WTC11 (cell line): ENCODE data around the gene APOBEC3C. TPM values are rescaled to one million over a fixed set of nuclear protein-coding genes. Genes with fewer than 3 reads are reported as not detected.
"Not testable (repeated sequence)": the region's sequence is repeated elsewhere in the genome, so short reads cannot be mapped to it uniquely, and the experiment has no call there.

Source experiments
- ATAC-seq: fragments of 200-7000 bp; cut with Tn5 transposase; 2 replicates; pipeline ENCODE4 v1.10.0; 2021; ENCODE audit warnings: mild to moderate bottlenecking, moderate library complexity
- CTCF ChIA-PET: fragments of 300-600 bp; sonication (Branson Sonifier 250); formaldehyde crosslinking; loops from one replicate; lab custom pipeline; 2021; ENCODE audit warnings: antibody characterized with exemption; lab: Charles Lee
- POLR2A ChIA-PET: fragments of 350-600 bp; sonication (Branson Sonifier 250); formaldehyde crosslinking; loops from one replicate; lab custom pipeline; 2021; ENCODE audit warnings: antibody characterized with exemption; lab: Charles Lee
- DNase-seq: peaks from one replicate; pipeline ENCODE4 v3.0.0; 2021; ENCODE audit warnings: low spot score
- H3K27ac Mint-ChIP-seq: 2 replicates; pipeline ENCODE4 v1.8.0; 2021; ENCODE audit warnings: mixed read lengths
- H3K27me3 Mint-ChIP-seq: 2 replicates; pipeline ENCODE4 v1.8.0; 2021; ENCODE audit warnings: low read depth, mild to moderate bottlenecking, moderate library complexity, mixed read lengths
- H3K36me3 Mint-ChIP-seq: 2 replicates; pipeline ENCODE4 v1.8.0; 2021; ENCODE audit warnings: mixed read lengths
- H3K4me1 Mint-ChIP-seq: 2 replicates; pipeline ENCODE4 v1.8.0; 2022; ENCODE audit warnings: mixed read lengths
- H3K4me3 Mint-ChIP-seq: 2 replicates; pipeline ENCODE4 v1.8.0; 2021; ENCODE audit warnings: mild to moderate bottlenecking, moderate library complexity, mixed read lengths
- H3K9me3 Mint-ChIP-seq: 2 replicates; pipeline ENCODE4 v1.8.0; 2021; ENCODE audit warnings: mixed read lengths
- GABPB1 ChIP-seq: sonication (generic); formaldehyde crosslinking; IDR thresholded peaks from 2 replicates; pipeline ENCODE4 v1.8.1; 2023; ENCODE audit warnings: mild to moderate bottlenecking, missing genetic modification reagents
- GTF2I ChIP-seq: fragments of 250-450 bp; sonication (Bioruptor Pico); conservative IDR thresholded peaks from 2 replicates; pipeline ENCODE4 v1.4.0; 2021; ENCODE audit warnings: mild to moderate bottlenecking
- KAT7 ChIP-seq: sonication (generic); formaldehyde crosslinking; IDR thresholded peaks from 2 replicates; pipeline ENCODE4 v1.8.1; 2023; ENCODE audit warnings: missing genetic modification reagents, mild to moderate bottlenecking, borderline replicate concordance
- MYBL2 ChIP-seq: sonication (generic); formaldehyde crosslinking; IDR thresholded peaks from 2 replicates; pipeline ENCODE4 v1.8.1; 2023; ENCODE audit warnings: mild to moderate bottlenecking, moderate library complexity, missing genetic modification reagents
- NR2C2 ChIP-seq: sonication (generic); formaldehyde crosslinking; IDR thresholded peaks from 2 replicates; pipeline ENCODE4 v1.8.0; 2022; ENCODE audit warnings: mild to moderate bottlenecking, missing genetic modification reagents
- TEAD1 ChIP-seq: sonication (generic); formaldehyde crosslinking; IDR thresholded peaks from 2 replicates; pipeline ENCODE4 v1.8.0; 2022; ENCODE audit warnings: mild to moderate bottlenecking, missing genetic modification reagents
- TP53 ChIP-seq: sonication (generic); formaldehyde crosslinking; IDR thresholded peaks from 2 replicates; pipeline ENCODE4 v1.8.1; 2023; ENCODE audit warnings: mild to moderate bottlenecking, missing genetic modification reagents
- ZNF263 ChIP-seq: sonication (generic); formaldehyde crosslinking; IDR thresholded peaks from 2 replicates; pipeline ENCODE4 v1.8.1; 2022; ENCODE audit warnings: low read depth, mild to moderate bottlenecking, moderate library complexity, missing genetic modification reagents
- total RNA-seq: library from RNA; stranded (reverse); gene quantifications from 3 replicates; pipeline ENCODE4 v1.2.3, GENCODE V29; 2021
- TF ChIP-seq, protein P1 (sequence below): fragments of 250-450 bp; sonication (Bioruptor Pico); IDR thresholded peaks from 2 replicates; pipeline ENCODE4 v1.9.0; 2021; ENCODE audit warnings: moderate library complexity, mild to moderate bottlenecking, inconsistent platforms, borderline replicate concordance
- TF ChIP-seq, protein P2 (sequence below): sonication (generic); formaldehyde crosslinking; IDR thresholded peaks from 2 replicates; pipeline ENCODE4 v1.8.1; 2022; ENCODE audit warnings: low read depth, missing genetic modification reagents, borderline replicate concordance
- TF ChIP-seq, protein P3 (sequence below): fragments of 250-450 bp; sonication (Bioruptor Pico); conservative IDR thresholded peaks from 2 replicates; pipeline ENCODE4 v1.9.0; 2021; ENCODE audit warnings: mild to moderate bottlenecking
- TF ChIP-seq, protein P4 (sequence below): sonication (generic); formaldehyde crosslinking; IDR thresholded peaks from 2 replicates; pipeline ENCODE4 v1.8.1; 2023; ENCODE audit warnings: mild to moderate bottlenecking, missing genetic modification reagents
- TF ChIP-seq, protein P5 (sequence below): sonication (generic); formaldehyde crosslinking; IDR thresholded peaks from 2 replicates; pipeline ENCODE4 v1.8.1; 2023; ENCODE audit warnings: mild to moderate bottlenecking, missing genetic modification reagents, borderline replicate concordance

APOBEC3C gene
- total RNA-seq, 1 experiment from 2014 or later: 33.4 TPM

DNA sequence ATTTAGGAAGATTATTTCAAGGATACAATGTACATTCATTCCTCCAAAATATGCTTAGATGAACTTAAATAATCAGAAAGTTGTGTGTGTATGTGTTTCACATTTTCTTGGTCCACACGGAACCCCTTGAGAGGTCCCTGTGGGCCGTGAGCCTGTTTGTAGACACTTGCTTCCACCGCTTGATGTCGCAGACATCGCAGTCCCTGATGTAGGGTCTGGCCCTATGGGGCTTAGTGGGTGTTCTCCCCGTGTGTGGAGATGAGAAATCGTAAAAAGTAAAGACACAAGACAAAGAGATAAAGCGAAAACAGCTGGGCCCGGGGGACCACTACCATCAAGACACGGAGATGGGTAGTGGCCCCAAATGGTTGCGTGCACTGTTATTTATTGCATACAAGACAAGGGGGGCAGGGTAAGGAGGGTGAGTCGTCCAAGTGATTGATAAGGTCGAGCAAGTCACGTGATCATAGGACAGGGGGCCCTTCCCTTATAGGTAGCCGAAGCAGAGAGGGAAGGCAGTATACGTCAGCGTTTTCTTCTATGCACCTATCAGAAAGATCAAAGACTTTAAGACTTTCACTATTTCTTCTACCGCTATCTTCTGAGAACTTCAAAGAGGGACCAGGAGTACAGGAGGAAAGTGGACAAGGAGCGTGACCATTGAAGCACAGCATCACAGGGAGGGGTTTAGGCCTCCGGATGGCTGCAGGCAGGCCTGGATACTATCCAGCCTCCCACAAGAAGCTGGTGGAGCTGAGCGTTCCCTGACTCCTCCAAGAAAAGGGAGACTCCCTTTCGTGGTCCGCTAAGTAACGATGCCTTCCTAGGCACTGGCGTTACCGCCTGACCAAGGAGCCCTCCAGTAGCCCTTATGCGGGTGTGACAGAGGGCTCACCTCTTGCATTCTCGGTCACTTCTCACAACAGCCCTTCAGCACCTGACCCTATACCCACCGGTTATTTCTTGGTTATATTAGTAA, 1.2 kb upstream of the APOBEC3C start:
- no peak overlapping the region for H3K4me3 Mint-ChIP-seq
- DNase-seq (no peak), ATAC-seq (no peak)
- peaks cover 5% of the 10 kb centered on the region; the same call in 1 of the 2 replicates for H3K9me3 Mint-ChIP-seq
- no peaks in the 10 kb centered on the region; the same call in 1 of the 2 replicates for H3K27me3 Mint-ChIP-seq
- TF ChIP-seq, protein P1, sequence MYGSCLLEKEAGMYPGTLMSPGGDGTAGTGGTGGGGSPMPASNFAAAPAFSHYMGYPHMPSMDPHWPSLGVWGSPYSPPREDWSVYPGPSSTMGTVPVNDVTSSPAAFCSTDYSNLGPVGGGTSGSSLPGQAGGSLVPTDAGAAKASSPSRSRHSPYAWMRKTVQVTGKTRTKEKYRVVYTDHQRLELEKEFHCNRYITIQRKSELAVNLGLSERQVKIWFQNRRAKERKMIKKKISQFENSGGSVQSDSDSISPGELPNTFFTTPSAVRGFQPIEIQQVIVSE: no peak
- TF ChIP-seq ZNF263 (no peak), NR2C2 (no peak), GTF2I (no peak)
- TF ChIP-seq, protein P2, sequence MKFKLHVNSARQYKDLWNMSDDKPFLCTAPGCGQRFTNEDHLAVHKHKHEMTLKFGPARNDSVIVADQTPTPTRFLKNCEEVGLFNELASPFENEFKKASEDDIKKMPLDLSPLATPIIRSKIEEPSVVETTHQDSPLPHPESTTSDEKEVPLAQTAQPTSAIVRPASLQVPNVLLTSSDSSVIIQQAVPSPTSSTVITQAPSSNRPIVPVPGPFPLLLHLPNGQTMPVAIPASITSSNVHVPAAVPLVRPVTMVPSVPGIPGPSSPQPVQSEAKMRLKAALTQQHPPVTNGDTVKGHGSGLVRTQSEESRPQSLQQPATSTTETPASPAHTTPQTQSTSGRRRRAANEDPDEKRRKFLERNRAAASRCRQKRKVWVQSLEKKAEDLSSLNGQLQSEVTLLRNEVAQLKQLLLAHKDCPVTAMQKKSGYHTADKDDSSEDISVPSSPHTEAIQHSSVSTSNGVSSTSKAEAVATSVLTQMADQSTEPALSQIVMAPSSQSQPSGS (CRISPR knock-in tag): no peak
- TF ChIP-seq, protein P3, sequence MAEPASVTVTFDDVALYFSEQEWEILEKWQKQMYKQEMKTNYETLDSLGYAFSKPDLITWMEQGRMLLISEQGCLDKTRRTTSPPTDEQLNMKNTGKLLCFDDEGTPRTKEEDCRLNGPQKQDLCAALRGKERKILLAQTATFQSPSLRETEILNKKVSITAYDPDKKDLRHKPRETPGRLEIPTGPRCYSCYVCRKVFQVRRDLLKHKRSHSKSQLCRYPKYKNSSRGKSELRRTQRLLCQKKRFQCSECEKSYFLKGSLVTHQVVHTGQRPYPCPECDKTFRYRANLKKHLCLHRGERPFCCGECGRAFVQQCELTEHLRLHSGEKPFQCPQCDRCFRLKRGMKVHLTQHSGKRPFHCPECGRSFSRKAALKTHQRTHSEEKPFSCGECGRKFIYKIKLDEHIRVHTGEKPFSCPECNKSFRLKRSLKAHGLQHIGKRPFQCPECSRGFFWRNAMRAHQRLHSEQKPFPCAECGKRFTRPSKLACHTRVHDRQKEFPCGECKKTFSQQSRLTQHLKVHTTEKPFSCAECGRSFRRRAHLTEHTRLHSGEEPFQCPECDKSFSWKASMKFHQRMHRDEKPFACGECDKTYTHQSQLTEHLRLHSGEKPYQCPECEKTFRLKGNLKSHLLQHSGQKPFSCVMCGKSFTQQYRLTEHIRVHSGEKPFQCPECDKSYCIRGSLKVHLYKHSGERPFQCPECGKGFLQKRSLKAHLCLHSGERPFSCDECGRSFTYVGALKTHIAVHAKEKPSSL (CRISPR knock-in tag): no peak
- POLR2A ChIA-PET: no interaction called here
- H3K4me1 Mint-ChIP-seq: peaks cover 49% of the 10 kb centered on the region
- CTCF ChIA-PET: interaction anchor here (0.7 kb wide), 1 partner anchor 123 kb away, joined by 3 read pairs; no protein-coding TSS in a partner anchor
- H3K27ac Mint-ChIP-seq: no peak overlapping the region
- no peaks in the 10 kb centered on the region for H3K36me3 Mint-ChIP-seq

DNA sequence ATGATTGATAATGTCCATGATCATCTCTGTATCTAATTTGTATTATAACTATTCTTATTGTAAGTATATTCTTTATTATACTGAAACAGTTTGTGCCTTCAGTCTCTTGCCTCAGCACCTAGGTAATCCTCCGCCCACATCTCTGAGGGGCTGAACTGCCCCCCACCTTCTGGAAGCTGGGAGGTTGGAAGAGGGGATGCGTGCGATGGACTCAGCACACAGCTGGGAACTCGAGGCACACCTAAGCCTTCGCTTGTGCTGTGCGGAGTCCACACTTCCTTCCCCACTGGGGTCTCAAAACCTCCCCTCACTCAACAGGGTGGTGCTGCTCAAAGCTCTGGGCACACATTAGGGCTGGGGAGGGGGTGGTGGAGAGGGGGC, 506 bp upstream of the APOBEC3C start:
- peaks cover 55% of the 10 kb centered on the region for H3K4me1 Mint-ChIP-seq
- H3K27me3 Mint-ChIP-seq, ATAC-seq, POLR2A ChIA-PET, DNase-seq, H3K9me3 Mint-ChIP-seq, H3K4me3 Mint-ChIP-seq, H3K27ac Mint-ChIP-seq, H3K36me3 Mint-ChIP-seq: not testable (repeated sequence)
- CTCF ChIA-PET: interaction anchor here (0.7 kb wide), 1 partner anchor 122 kb away, joined by 3 read pairs; no protein-coding TSS in a partner anchor

DNA sequence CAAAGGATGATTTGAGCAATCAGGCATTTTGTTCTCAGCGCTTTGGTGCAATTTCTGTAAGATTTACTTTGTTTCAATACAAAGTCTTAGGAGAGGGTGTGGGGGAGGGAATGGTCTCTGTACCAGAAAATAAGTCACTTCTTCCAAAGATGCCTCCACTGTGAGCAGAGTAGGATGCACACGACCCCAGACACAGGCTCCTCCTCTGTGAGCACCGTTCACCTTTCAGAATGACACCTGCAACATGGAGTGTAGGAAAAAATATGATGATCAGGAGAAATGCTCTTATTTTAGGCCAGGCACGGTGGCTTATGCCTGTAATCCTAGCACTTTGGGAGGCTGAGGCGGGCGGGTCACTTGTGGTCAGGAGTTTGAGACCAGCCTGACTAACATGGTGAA, 665 bp downstream of the APOBEC3C start:
- not testable (repeated sequence) for H3K27me3 Mint-ChIP-seq, ATAC-seq, DNase-seq, H3K36me3 Mint-ChIP-seq, H3K9me3 Mint-ChIP-seq
- Mint-ChIP-seq H3K4me1 (peaks cover 66% of the 10 kb centered on the region), H3K27ac (peak overlapping the region; percentile 96), H3K4me3 (peak overlapping the region; percentile 62)
- CTCF ChIA-PET: interaction anchor here (0.7 to 1.6 kb wide), 8 partner anchors 17 to 296 kb away, joined by 3 to 7 read pairs (median 4); no protein-coding TSS in a partner anchor
- POLR2A ChIA-PET: interaction anchor here (1.2 kb wide), 1 partner anchor 14 kb away, joined by 3 read pairs; no protein-coding TSS in a partner anchor

DNA sequence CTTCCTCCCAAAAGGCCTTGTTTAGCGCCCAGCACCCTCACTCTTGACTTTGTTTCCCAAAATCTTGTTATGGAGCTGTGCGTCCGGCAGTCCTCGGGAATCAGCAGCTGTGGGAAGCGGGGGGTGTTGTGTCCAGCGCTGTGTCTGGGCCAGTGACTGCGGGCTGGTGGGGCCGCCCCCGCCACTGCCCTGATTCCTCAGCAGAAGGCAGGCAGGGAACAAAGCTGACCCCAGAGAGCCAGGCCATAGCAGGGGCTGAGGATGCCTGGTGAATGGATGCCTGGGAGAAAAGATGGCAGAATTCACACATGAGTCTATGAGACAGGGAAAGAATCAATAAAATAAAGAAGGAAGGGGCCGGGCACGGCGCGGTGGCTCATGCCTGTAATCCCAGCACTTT, 2.5 kb downstream of the APOBEC3C start:
- Mint-ChIP-seq H3K36me3 (0 out of 2 replicates have a peak, but pooled peaks cover 6% of the 10 kb centered on the region), H3K4me3 (no peak overlapping the region), H3K9me3 (no peaks in the 10 kb centered on the region), H3K27me3 (no peaks in the 10 kb centered on the region), H3K27ac (peak overlapping the region; percentile 88), H3K4me1 (peaks cover 71% of the 10 kb centered on the region)
- no peak for ATAC-seq
- ChIA-PET CTCF (interaction anchor here (0.9 to 1.6 kb wide), 5 partner anchors 16 to 251 kb away, joined by 3 to 8 read pairs (median 5); no protein-coding TSS in a partner anchor), POLR2A (no interaction called here)
- no peak for DNase-seq
- TF ChIP-seq TEAD1 (CRISPR knock-in tag) (no peak), TP53 (CRISPR knock-in tag) (no peak), KAT7 (CRISPR knock-in tag) (no peak), MYBL2 (CRISPR knock-in tag) (no peak), GABPB1 (no peak)
- TF ChIP-seq, protein P4, sequence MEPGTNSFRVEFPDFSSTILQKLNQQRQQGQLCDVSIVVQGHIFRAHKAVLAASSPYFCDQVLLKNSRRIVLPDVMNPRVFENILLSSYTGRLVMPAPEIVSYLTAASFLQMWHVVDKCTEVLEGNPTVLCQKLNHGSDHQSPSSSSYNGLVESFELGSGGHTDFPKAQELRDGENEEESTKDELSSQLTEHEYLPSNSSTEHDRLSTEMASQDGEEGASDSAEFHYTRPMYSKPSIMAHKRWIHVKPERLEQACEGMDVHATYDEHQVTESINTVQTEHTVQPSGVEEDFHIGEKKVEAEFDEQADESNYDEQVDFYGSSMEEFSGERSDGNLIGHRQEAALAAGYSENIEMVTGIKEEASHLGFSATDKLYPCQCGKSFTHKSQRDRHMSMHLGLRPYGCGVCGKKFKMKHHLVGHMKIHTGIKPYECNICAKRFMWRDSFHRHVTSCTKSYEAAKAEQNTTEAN: no peak
- TF ChIP-seq, protein P5, sequence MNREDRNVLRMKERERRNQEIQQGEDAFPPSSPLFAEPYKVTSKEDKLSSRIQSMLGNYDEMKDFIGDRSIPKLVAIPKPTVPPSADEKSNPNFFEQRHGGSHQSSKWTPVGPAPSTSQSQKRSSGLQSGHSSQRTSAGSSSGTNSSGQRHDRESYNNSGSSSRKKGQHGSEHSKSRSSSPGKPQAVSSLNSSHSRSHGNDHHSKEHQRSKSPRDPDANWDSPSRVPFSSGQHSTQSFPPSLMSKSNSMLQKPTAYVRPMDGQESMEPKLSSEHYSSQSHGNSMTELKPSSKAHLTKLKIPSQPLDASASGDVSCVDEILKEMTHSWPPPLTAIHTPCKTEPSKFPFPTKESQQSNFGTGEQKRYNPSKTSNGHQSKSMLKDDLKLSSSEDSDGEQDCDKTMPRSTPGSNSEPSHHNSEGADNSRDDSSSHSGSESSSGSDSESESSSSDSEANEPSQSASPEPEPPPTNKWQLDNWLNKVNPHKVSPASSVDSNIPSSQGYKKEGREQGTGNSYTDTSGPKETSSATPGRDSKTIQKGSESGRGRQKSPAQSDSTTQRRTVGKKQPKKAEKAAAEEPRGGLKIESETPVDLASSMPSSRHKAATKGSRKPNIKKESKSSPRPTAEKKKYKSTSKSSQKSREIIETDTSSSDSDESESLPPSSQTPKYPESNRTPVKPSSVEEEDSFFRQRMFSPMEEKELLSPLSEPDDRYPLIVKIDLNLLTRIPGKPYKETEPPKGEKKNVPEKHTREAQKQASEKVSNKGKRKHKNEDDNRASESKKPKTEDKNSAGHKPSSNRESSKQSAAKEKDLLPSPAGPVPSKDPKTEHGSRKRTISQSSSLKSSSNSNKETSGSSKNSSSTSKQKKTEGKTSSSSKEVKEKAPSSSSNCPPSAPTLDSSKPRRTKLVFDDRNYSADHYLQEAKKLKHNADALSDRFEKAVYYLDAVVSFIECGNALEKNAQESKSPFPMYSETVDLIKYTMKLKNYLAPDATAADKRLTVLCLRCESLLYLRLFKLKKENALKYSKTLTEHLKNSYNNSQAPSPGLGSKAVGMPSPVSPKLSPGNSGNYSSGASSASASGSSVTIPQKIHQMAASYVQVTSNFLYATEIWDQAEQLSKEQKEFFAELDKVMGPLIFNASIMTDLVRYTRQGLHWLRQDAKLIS (CRISPR knock-in tag): no peak
- TF ChIP-seq, protein P3 (CRISPR knock-in tag): no peak
